IMR-90 (cell line): ENCODE data around the gene EPOP. TPM values are rescaled to one million over a fixed set of nuclear protein-coding genes. Genes with fewer than 3 reads are reported as not detected.
A peak's percentile ranks its signal among the peaks of the same experiment; 100 is the strongest.

Experiments used
- ATAC-seq: fragments of 200-7000 bp; cut with Tn5 transposase; 2 replicates; pipeline ENCODE4 v1.9.1; 2020; ENCODE audit warnings: low read depth, mild to moderate bottlenecking, moderate library complexity
- Bru-seq: library from RNA; stranded (reverse); fragments of 400-500 nt; gene quantifications from one replicate; lab custom pipeline; 2021; lab: Mats Ljungman, UMichigan
- BruChase-seq, 2 experiments: library from RNA; stranded (reverse); fragments of 400-500 nt; gene quantifications; one replicate each; lab custom pipeline; 2021; lab: Mats Ljungman, UMichigan
- BruUV-seq: library from RNA; stranded (reverse); fragments of 400-500 nt; replicated peaks from 2 replicates; lab custom pipeline; 2021; lab: Mats Ljungman, UMichigan
- CTCF ChIA-PET: fragments of 300-600 bp; formaldehyde crosslinking; extraction: SDS; loops from one replicate; lab custom pipeline; 2021; ENCODE audit warnings: antibody characterized with exemption; lab: Yijun Ruan, JAX
- POLR2A ChIA-PET: fragments of 300-600 bp; sonication (Branson Sonifier 250); formaldehyde crosslinking; loops from one replicate; lab custom pipeline; 2022; ENCODE audit warnings: antibody characterized with exemption; ENCODE audit not compliant: unreplicated experiment; lab: Charles Lee
- DNase-seq: peaks from one replicate; pipeline ENCODE4 v3.0.0; 2013
- H2AFZ ChIP-seq: replicated peaks from 2 replicates; pipeline ENCODE3; 2013; ENCODE audit warnings: low read length, mild to moderate bottlenecking; ENCODE audit not compliant: poor library complexity
- H2AK5ac ChIP-seq: 2 replicates; pipeline ENCODE4 v1.6.1; 2013; ENCODE audit warnings: low read depth, low read length, inconsistent platforms
- H2AK9ac ChIP-seq: replicated peaks from 2 replicates; pipeline ENCODE3; 2013; ENCODE audit warnings: mild to moderate bottlenecking, low read depth, low read length, moderate library complexity; ENCODE audit not compliant: poor library complexity
- H2BK120ac ChIP-seq: 2 replicates; pipeline ENCODE4 v1.6.1; 2013; ENCODE audit warnings: low read depth, low read length, inconsistent platforms
- H2BK15ac ChIP-seq: 3 replicates; pipeline ENCODE4 v1.6.1; 2013; ENCODE audit warnings: low read depth, low read length, inconsistent platforms
- H2BK20ac ChIP-seq: 2 replicates; pipeline ENCODE4 v1.6.1; 2013; ENCODE audit warnings: low read depth, mild to moderate bottlenecking, inconsistent platforms, low read length, moderate library complexity
- H2BK5ac ChIP-seq: 2 replicates; pipeline ENCODE4 v1.6.1; 2013; ENCODE audit warnings: mild to moderate bottlenecking, low read depth, low read length, inconsistent platforms; ENCODE audit not compliant: poor library complexity, severe bottlenecking
- H3K14ac ChIP-seq: replicated peaks from 2 replicates; pipeline ENCODE4 v1.6.1; 2013; ENCODE audit warnings: low read depth, low read length, inconsistent platforms
- H3K18ac ChIP-seq: 2 replicates; pipeline ENCODE4 v1.6.1; 2013; ENCODE audit warnings: low read depth, low read length, control low read depth
- H3K23ac ChIP-seq: 2 replicates; pipeline ENCODE4 v1.6.1; 2013; ENCODE audit warnings: low read depth, low read length, inconsistent platforms
- H3K27ac ChIP-seq: 2 replicates; pipeline ENCODE4 v1.5.1; 2013; ENCODE audit warnings: mild to moderate bottlenecking, control low read depth, low read length; ENCODE audit not compliant: insufficient read depth
- H3K27me3 ChIP-seq: 2 replicates; pipeline ENCODE4 v1.6.1; 2013; ENCODE audit warnings: low read length; ENCODE audit not compliant: control insufficient read depth, insufficient read depth
- H3K36me3 ChIP-seq: 2 replicates; pipeline ENCODE4 v1.6.1; 2013; ENCODE audit warnings: low read length, mixed read lengths; ENCODE audit not compliant: control insufficient read depth, insufficient read depth
- H3K4ac ChIP-seq: 2 replicates; pipeline ENCODE4 v1.6.1; 2013; ENCODE audit warnings: low read depth, low read length, inconsistent platforms
- H3K4me1 ChIP-seq: 2 replicates; pipeline ENCODE4 v1.6.1; 2013; ENCODE audit warnings: low read length, mixed read lengths; ENCODE audit not compliant: control insufficient read depth, insufficient read depth
- H3K4me2 ChIP-seq: 2 replicates; pipeline ENCODE4 v1.6.1; 2013; ENCODE audit warnings: low read depth, mild to moderate bottlenecking, control low read depth, low read length, moderate library complexity
- H3K4me3 ChIP-seq: 2 replicates; pipeline ENCODE4 v1.5.1; 2013; ENCODE audit warnings: low read depth, mild to moderate bottlenecking, control low read depth, low read length, moderate library complexity; ENCODE audit not compliant: insufficient read depth
- H3K56ac ChIP-seq: 2 replicates; pipeline ENCODE4 v1.6.1; 2013; ENCODE audit warnings: low read length, inconsistent platforms; ENCODE audit not compliant: insufficient read depth; ENCODE audit errors: extremely low read depth
- H3K79me1 ChIP-seq, 2 experiments: 2 replicates each; pipeline ENCODE4 v1.6.1; 2013; ENCODE audit warnings: low read length in 2 of 2, inconsistent platforms in 1 of 2, low read depth in 1 of 2
- H3K9ac ChIP-seq: 2 replicates; pipeline ENCODE4 v1.6.1; 2013; ENCODE audit warnings: low read depth, low read length, control low read depth
- H3K9me1 ChIP-seq: 2 replicates; pipeline ENCODE4 v1.6.1; 2013; ENCODE audit warnings: low read length, inconsistent platforms; ENCODE audit not compliant: insufficient read depth
- H3K9me3 ChIP-seq: 2 replicates; pipeline ENCODE4 v1.6.1; 2013; ENCODE audit warnings: low read length; ENCODE audit not compliant: control insufficient read depth, insufficient read depth
- H4K20me1 ChIP-seq: 2 replicates; pipeline ENCODE4 v1.6.1; 2013; ENCODE audit warnings: low read length, inconsistent platforms; ENCODE audit not compliant: insufficient read depth
- H4K5ac ChIP-seq: 2 replicates; pipeline ENCODE4 v1.6.1; 2013; ENCODE audit warnings: mild to moderate bottlenecking, low read depth, low read length, control low read depth
- H4K8ac ChIP-seq, 2 experiments: 2 replicates each; pipeline ENCODE4 v1.6.1; 2013; ENCODE audit warnings: low read depth in 2 of 2, low read length in 2 of 2, control low read depth in 1 of 2, inconsistent platforms in 1 of 2
- H4K91ac ChIP-seq: 2 replicates; pipeline ENCODE4 v1.6.1; 2013; ENCODE audit warnings: low read depth, low read length, inconsistent platforms; ENCODE audit not compliant: insufficient read depth
- BHLHE40 ChIP-seq: fragments of 150-350 bp; IDR thresholded peaks from 2 replicates; pipeline ENCODE4 v1.6.1; 2016; ENCODE audit warnings: mild to moderate bottlenecking, low read depth, low read length
- FOS ChIP-seq: fragments of 150-350 bp; IDR thresholded peaks from 2 replicates; pipeline ENCODE4 v1.6.1; 2016; ENCODE audit warnings: low read depth, low read length
- MAZ ChIP-seq: IDR thresholded peaks from 2 replicates; pipeline ENCODE4 v1.6.1; 2012; ENCODE audit warnings: low read depth, mild to moderate bottlenecking, low read length, improper control_type of control experiment, moderate library complexity, borderline replicate concordance
- MXI1 ChIP-seq: IDR thresholded peaks from 2 replicates; pipeline ENCODE4 v1.6.1; 2012; ENCODE audit warnings: low read depth, mild to moderate bottlenecking, low read length, moderate library complexity, borderline replicate concordance
- NFE2L2 ChIP-seq: fragments of 150-350 bp; IDR thresholded peaks from 2 replicates; pipeline ENCODE4 v1.6.1; 2016; ENCODE audit warnings: low read depth, mild to moderate bottlenecking, low read length
- POLR2A ChIP-seq: IDR thresholded peaks from 2 replicates; pipeline ENCODE4 v1.6.1; 2012; ENCODE audit warnings: mild to moderate bottlenecking, low read depth, low read length
- RCOR1 ChIP-seq: IDR thresholded peaks from 2 replicates; pipeline ENCODE4 v1.6.1; 2012; ENCODE audit warnings: mild to moderate bottlenecking, low read length, improper control_type of control experiment; ENCODE audit not compliant: insufficient replicate concordance
- SMC3 ChIP-seq: fragments of 150-350 bp; IDR thresholded peaks from 2 replicates; pipeline ENCODE4 v1.6.1; 2016; ENCODE audit warnings: low read depth, mild to moderate bottlenecking, antibody characterized with exemption, low read length, moderate library complexity
- WGBS, 2 experiments: methylation state at CpG; one replicate each; pipeline versions ENCODE4 v1.1.5 to v1.1.7; 2013; ENCODE audit warnings: missing lambda C conversion rate in 2 of 2; ENCODE audit not compliant: insufficient read length in 1 of 2; ENCODE audit errors: extremely low coverage in 2 of 2; 5-methylcytosine and 5-hydroxymethylcytosine counted together
- dilution Hi-C: fragments of 300-500 bp; cut with HindIII; formaldehyde crosslinking; loops from one replicate; pipeline ENCODE4 v1.14.3; 2018; ENCODE audit warnings: low sequenced_read_pairs; ENCODE audit not compliant: unreplicated experiment
- in situ Hi-C: fragments of 300-500 bp; cut with MboI; formaldehyde crosslinking; loops from 3 replicates; pipeline ENCODE4 v1.14.3; 2019; ENCODE audit warnings: low sequenced_read_pairs, inconsistent platforms, mixed read lengths
- intact Hi-C: fragments of 100-400 bp; cut with micrococcal nuclease; formaldehyde crosslinking; loops from 2 replicates; pipeline ENCODE4 v1.10.0; 2022
- long read RNA-seq: library from polyadenylated mRNA; unstranded; transcript quantifications from one replicate; pipeline ENCODE4 v2.0.0, GENCODE V29; 2021; ENCODE audit not compliant: unreplicated experiment
- polyA plus RNA-seq, 3 experiments: library from polyadenylated mRNA; depleted of rRNA; stranded (reverse); fragments of >200 nt; gene quantifications; 2 replicates each; pipeline ENCODE4 v1.2.3, GENCODE V29; 2012; ENCODE audit warnings: low replicate concordance in 1 of 3
- total RNA-seq: library from RNA; depleted of rRNA; stranded (reverse); fragments of >200 nt; gene quantifications from 2 replicates; pipeline ENCODE4 v1.2.3, GENCODE V29; 2012; rRNA removed
- TF ChIP-seq, protein P1 (sequence below): fragments of 150-350 bp; IDR thresholded peaks from 2 replicates; pipeline ENCODE4 v1.6.1; 2017; ENCODE audit warnings: mild to moderate bottlenecking, antibody characterized with exemption, low read length, low read depth
- TF ChIP-seq, protein P2 (sequence below): conservative IDR thresholded peaks from 2 replicates; pipeline ENCODE4 v1.5.1; 2012; ENCODE audit warnings: mild to moderate bottlenecking, low read depth, low read length, improper control_type of control experiment

EPOP gene
- total RNA-seq (0.28 and 0.36 TPM in 2 replicates), polyA plus RNA-seq (2012; rRNA removed) (0.80 and 0.82 TPM in 2 replicates), Bru-seq, nascent RNA (percentile 18 among the genes with signal in this experiment), BruChase-seq, experiment 1, labeled RNA remaining after a 6-hour chase (percentile 43 among the genes with signal in this experiment), BruChase-seq, experiment 2, labeled RNA remaining after a 2-hour chase (percentile 43 among the genes with signal in this experiment)
- 0.77 and 0.79 TPM in 2 replicates for polyA plus RNA-seq (2012; cell fraction: cytosol; rRNA removed)
- 0.49 and 0.57 TPM in 2 replicates for polyA plus RNA-seq (2012; cell fraction: nucleus; rRNA removed; ENCODE audit: low replicate concordance)
- long read RNA-seq, partial matches to known transcripts = 0 of 2 reads
- long read RNA-seq, other reads (novel, unspliced or antisense) = 0 of 2 reads

DNA sequence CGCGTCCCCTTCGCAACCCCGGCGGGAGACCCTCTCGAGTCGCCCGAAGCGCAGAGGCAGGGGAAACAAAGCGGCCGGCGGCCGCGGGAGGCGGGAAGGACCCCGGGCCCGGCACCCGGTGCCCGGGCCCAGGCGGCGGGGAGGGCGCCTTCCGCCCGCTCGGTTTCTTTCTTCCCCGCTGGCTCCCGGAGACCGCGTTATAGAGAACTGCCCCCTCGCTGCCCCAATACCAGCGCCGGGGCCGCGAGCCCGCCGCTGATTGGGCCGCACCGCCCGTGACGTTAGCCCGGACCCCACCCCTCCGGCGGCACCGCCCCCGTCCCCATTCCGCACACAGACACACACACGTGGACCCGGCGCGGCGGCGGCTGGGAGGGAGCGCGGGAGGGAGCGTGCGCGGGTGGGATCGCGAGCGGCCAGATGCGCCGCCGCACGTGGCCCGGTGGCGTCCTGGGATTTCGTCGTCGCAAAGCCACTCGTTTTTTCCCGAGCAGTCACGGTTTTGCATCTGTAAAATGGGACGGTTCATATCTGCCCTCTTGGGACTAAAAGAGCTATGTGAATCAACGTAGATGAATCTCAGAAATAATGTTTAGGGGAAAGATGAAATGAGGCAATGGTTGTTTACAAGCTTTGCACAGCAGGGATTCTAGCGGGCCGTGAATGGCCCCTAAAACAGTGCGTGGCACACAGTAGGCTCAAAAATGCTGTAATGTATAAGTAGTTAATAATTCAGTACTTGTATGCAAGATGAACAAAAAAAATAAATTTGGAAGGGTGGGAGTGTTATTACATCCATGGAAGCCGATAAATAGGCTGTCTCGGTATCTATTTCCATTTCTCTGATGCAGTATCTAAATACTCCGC lies at the start of gene EPOP:
EPOP (minus strand) TSS at position 209 of the 867 bp plus-strand sequence. CDS start 462 bp downstream, outside the sequence.
- Histone ChIP-seq H2AK5ac (no peak within 1 kb of the TSS), H4K8ac (peak within 1 kb of the TSS; percentile 61 to 72; a peak in 3 of 4 replicates)
- peak; percentile 76 for DNase-seq

More for the DNA sequence above, at the start of gene EPOP:
- Histone ChIP-seq H3K56ac (no peak within 1 kb of the TSS), H3K27ac (no peak within 1 kb of the TSS), H3K4me2 (peak within 1 kb of the TSS; percentile 83), H3K4me1 (no peaks in the 10 kb centered on the region), H2BK20ac (no peak within 1 kb of the TSS), H4K5ac (no peak within 1 kb of the TSS), H2BK120ac (no peak within 1 kb of the TSS), H2AFZ (peak within 1 kb of the TSS; percentile 91), H2AK9ac (peak within 1 kb of the TSS; percentile 78), H3K4me3 (peak within 1 kb of the TSS; percentile 52), H3K27me3 (peaks cover 45% of the 10 kb centered on the region), H3K18ac (no peak within 1 kb of the TSS; the same call in 1 of the 2 replicates), H4K20me1 (0 out of 2 replicates have a peak, but pooled peaks cover 4% of the 10 kb centered on the region), H3K23ac (peak within 1 kb of the TSS; percentile 68; the same call in 1 of the 2 replicates), H3K4ac (no peak within 1 kb of the TSS; the same call in 1 of the 2 replicates), H2BK5ac (no peak within 1 kb of the TSS), H3K9ac (peak within 1 kb of the TSS; percentile 5; the same call in 1 of the 2 replicates), H3K36me3 (no peaks in the 10 kb centered on the region), H3K14ac (no peak within 1 kb of the TSS), H3K9me1 (no peaks in the 10 kb centered on the region), H2BK15ac (no peak within 1 kb of the TSS), H4K91ac (no peak within 1 kb of the TSS; the same call in 1 of the 2 replicates), H3K9me3 (no peaks in the 10 kb centered on the region), H3K79me1 (no peaks in the 10 kb centered on the region)
- ATAC-seq = peak; percentile 93
- BruUV-seq = no TSS peak
- ChIA-PET CTCF (interaction anchor here (0.6 kb wide), 1 partner anchor 11 kb away, joined by 4 read pairs; no protein-coding TSS in a partner anchor), POLR2A (no interaction called here)
- dilution Hi-C loops = no loop called here
- TF ChIP-seq NFE2L2 (no peak), RCOR1 (peak; percentile 55), SMC3 (no peak), POLR2A (0 out of 2 replicates have a peak, but pooled peaks have one; percentile 55), MXI1 (peak; percentile 97), BHLHE40 (peak; percentile 74), MAZ (peak; percentile 78; the same call in 1 of the 2 replicates), FOS (no peak)
- TF ChIP-seq, protein P1, sequence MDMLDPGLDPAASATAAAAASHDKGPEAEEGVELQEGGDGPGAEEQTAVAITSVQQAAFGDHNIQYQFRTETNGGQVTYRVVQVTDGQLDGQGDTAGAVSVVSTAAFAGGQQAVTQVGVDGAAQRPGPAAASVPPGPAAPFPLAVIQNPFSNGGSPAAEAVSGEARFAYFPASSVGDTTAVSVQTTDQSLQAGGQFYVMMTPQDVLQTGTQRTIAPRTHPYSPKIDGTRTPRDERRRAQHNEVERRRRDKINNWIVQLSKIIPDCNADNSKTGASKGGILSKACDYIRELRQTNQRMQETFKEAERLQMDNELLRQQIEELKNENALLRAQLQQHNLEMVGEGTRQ = peak; percentile 71
- TF ChIP-seq, protein P2, sequence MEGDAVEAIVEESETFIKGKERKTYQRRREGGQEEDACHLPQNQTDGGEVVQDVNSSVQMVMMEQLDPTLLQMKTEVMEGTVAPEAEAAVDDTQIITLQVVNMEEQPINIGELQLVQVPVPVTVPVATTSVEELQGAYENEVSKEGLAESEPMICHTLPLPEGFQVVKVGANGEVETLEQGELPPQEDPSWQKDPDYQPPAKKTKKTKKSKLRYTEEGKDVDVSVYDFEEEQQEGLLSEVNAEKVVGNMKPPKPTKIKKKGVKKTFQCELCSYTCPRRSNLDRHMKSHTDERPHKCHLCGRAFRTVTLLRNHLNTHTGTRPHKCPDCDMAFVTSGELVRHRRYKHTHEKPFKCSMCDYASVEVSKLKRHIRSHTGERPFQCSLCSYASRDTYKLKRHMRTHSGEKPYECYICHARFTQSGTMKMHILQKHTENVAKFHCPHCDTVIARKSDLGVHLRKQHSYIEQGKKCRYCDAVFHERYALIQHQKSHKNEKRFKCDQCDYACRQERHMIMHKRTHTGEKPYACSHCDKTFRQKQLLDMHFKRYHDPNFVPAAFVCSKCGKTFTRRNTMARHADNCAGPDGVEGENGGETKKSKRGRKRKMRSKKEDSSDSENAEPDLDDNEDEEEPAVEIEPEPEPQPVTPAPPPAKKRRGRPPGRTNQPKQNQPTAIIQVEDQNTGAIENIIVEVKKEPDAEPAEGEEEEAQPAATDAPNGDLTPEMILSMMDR = no peak
- intact Hi-C loops = no loop called here
- WGBS, 2 experiments = 4% methylated on average over 43 of the region's 80 CpGs; no CpG with 5 or more reads in 1 of the 2 experiments
- in situ Hi-C loops = loop anchor here (5.0 kb wide), 1 partner anchor 57 kb away; the partner anchor contains the start of gene CISD3
